ENCODE measurements around the gene PIN1. TPM values are rescaled to one million over a fixed set of nuclear protein-coding genes. Genes with fewer than 3 reads are reported as not detected.

The PIN1 gene
- total RNA-seq, 1 donor from 2014 or later: 43.4 TPM

DNA sequence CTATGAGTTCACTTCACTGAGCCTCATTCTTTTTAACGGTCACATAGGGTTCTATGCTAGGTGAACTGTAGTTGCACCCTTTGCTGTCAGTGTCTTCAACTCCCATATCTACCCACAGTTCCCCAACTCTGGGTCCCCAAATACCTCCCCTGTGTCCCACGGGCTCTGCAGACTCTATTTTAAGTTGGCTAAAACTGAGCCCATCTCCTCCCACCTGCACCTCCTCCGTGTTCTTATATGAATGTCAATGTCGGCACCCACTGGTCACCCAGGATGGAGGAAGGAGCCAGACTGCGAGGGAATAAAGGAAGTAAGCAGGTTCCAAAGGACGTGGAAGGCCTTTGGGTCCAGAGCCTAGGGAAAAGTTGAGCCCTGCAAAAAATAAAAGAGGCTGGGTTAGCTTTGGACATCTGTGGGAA is 802 bp upstream of the PIN1 start:
- Histone ChIP-seq H3K27me3 (no peaks in the 10 kb centered on the region), H3K9me3 (ENCODE audit: low read depth) (no peaks in the 10 kb centered on the region), H3F3A (ENCODE audit: low read depth) (peaks cover 14% of the 10 kb centered on the region), H3K9ac (no peak overlapping the region), H4K20me1 (ENCODE audit: low read depth) (peaks cover 28% of the 10 kb centered on the region), H3K4me1 (peaks cover 5% of the 10 kb centered on the region), H3K4me3 (peak overlapping the region; percentile 34), H2AFZ (replicated peaks) (no peak overlapping the region), H3K4me2 (peak overlapping the region; percentile 59), H3K27ac (no peak overlapping the region), H3K36me3 (no peaks in the 10 kb centered on the region), H3K79me2 (ENCODE audit: low read depth) (peaks cover 56% of the 10 kb centered on the region)
- Mint-ChIP-seq H3K36me3 (peaks cover 2% of the 10 kb centered on the region), H3K9me3 (no peaks in the 10 kb centered on the region), H3K27ac (no peak overlapping the region), H3K4me3 (peak overlapping the region; percentile 85), H3K4me1 (peaks cover 18% of the 10 kb centered on the region), H3K27me3 (ENCODE audit: insufficient read depth, low read depth) (peaks cover 4% of the 10 kb centered on the region)
- no peak for DNase-seq (ENCODE audit: low spot score)
- TF ChIP-seq CTCF (IDR thresholded peaks at IDR 0.05): no peak
- no peak for TF ChIP-seq EZH2phosphoT487 (IDR thresholded peaks at IDR 0.05)
- no peak for TF ChIP-seq EZH2 (IDR thresholded peaks at IDR 0.05)

GRCh38 chr19:9835507-9835949 is 410 bp downstream of the PIN1 start:
- Histone ChIP-seq H3K4me2 (peak overlapping the region; percentile 80), H3K79me2 (ENCODE audit: low read depth) (peaks cover 45% of the 10 kb centered on the region), H3F3A (ENCODE audit: low read depth) (peaks cover 14% of the 10 kb centered on the region), H3K4me3 (peak overlapping the region; percentile 92), H3K36me3 (no peaks in the 10 kb centered on the region), H3K27me3 (no peaks in the 10 kb centered on the region), H3K27ac (no peak overlapping the region), H3K4me1 (peaks cover 5% of the 10 kb centered on the region), H2AFZ (replicated peaks) (no peak overlapping the region), H4K20me1 (ENCODE audit: low read depth) (peaks cover 24% of the 10 kb centered on the region), H3K9me3 (ENCODE audit: low read depth) (no peaks in the 10 kb centered on the region), H3K9ac (peak overlapping the region; percentile 82)
- Mint-ChIP-seq H3K4me1 (peaks cover 18% of the 10 kb centered on the region), H3K4me3 (peak overlapping the region; percentile 95), H3K27me3 (ENCODE audit: insufficient read depth, low read depth) (peaks cover 4% of the 10 kb centered on the region), H3K9me3 (no peaks in the 10 kb centered on the region), H3K27ac (peak overlapping the region; percentile 53), H3K36me3 (peaks cover 2% of the 10 kb centered on the region)
- TF ChIP-seq EZH2phosphoT487 (IDR thresholded peaks at IDR 0.05): no peak
- TF ChIP-seq EZH2 (IDR thresholded peaks at IDR 0.05): no peak
- TF ChIP-seq CTCF (IDR thresholded peaks at IDR 0.05): no peak
- no peak for DNase-seq (ENCODE audit: low spot score)

DNA sequence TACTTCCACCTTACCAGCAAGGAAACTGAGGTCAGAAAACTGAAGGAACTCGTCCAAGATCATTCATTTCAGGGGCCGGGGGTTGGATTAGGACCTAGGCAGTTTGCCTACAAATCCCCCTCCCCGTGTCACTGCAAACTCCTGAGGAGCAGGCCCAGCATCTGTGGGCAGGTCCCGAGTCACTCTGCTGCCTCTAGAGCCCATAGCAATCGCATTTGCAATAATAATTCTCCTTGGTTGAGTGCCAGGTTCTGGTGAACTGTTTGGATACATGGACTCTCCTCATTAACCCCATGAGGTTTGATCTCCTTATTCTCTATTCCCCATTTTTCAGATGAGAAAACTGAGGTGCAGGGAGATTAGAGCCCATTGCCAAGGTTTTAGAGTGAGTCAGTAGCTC is 903 bp downstream of the PIN1 start:
- Mint-ChIP-seq H3K9me3 (no peaks in the 10 kb centered on the region), H3K27ac (peak overlapping the region; percentile 53), H3K27me3 (ENCODE audit: insufficient read depth, low read depth) (peaks cover 4% of the 10 kb centered on the region), H3K36me3 (peaks cover 4% of the 10 kb centered on the region), H3K4me3 (peak overlapping the region; percentile 95), H3K4me1 (peaks cover 18% of the 10 kb centered on the region)
- Histone ChIP-seq H3K36me3 (no peaks in the 10 kb centered on the region), H3K27ac (no peak overlapping the region), H4K20me1 (ENCODE audit: low read depth) (peaks cover 24% of the 10 kb centered on the region), H3K9ac (peak overlapping the region; percentile 82), H3K9me3 (ENCODE audit: low read depth) (no peaks in the 10 kb centered on the region), H2AFZ (replicated peaks) (no peak overlapping the region), H3K79me2 (ENCODE audit: low read depth) (peaks cover 41% of the 10 kb centered on the region), H3K4me1 (peaks cover 5% of the 10 kb centered on the region), H3F3A (ENCODE audit: low read depth) (peaks cover 14% of the 10 kb centered on the region), H3K4me2 (peak overlapping the region; percentile 80), H3K27me3 (no peaks in the 10 kb centered on the region), H3K4me3 (peak overlapping the region; percentile 92)
- DNase-seq (ENCODE audit: low spot score): no peak
- no peak for TF ChIP-seq CTCF (IDR thresholded peaks at IDR 0.05)
- TF ChIP-seq EZH2 (IDR thresholded peaks at IDR 0.05): no peak
- no peak for TF ChIP-seq EZH2phosphoT487 (IDR thresholded peaks at IDR 0.05)
